Skeletal muscle tissue (tissue), 4 donors: ENCODE data around the gene RNLS. TPM values are rescaled to one million over a fixed set of nuclear protein-coding genes. Genes with fewer than 3 reads are reported as not detected.

Experiments
- H3K27ac ChIP-seq: one replicate; pipeline ENCODE4 v1.7.0; 2013; ENCODE audit warnings: mild to moderate bottlenecking, low read depth, low read length, inconsistent platforms
- H3K27me3 ChIP-seq, 3 donors: one replicate each; pipeline ENCODE4 v1.7.0; 2013; ENCODE audit warnings: low read length in 3 of 3; ENCODE audit not compliant: control insufficient read depth in 3 of 3, insufficient read depth in 3 of 3
- H3K36me3 ChIP-seq, 3 donors: one replicate each; pipeline ENCODE4 v1.7.0; 2013; ENCODE audit warnings: low read length in 3 of 3; ENCODE audit not compliant: control insufficient read depth in 3 of 3, insufficient read depth in 3 of 3
- H3K4me1 ChIP-seq, 3 donors: one replicate each; pipeline ENCODE4 v1.7.0; 2013; ENCODE audit warnings: low read length in 3 of 3, mild to moderate bottlenecking in 3 of 3; ENCODE audit not compliant: control insufficient read depth in 3 of 3, insufficient read depth in 3 of 3
- H3K4me3 ChIP-seq, 3 donors: one replicate each; pipeline ENCODE4 v1.7.0; 2013; ENCODE audit warnings: low read length in 3 of 3
- H3K9ac ChIP-seq, 3 donors: one replicate each; pipeline ENCODE4 v1.7.0; 2013; ENCODE audit warnings: low read length in 3 of 3, mild to moderate bottlenecking in 3 of 3, moderate library complexity in 2 of 3, low read depth in 1 of 3
- H3K9me3 ChIP-seq, 3 donors: one replicate each; pipeline ENCODE4 v1.7.0; 2013; ENCODE audit warnings: low read length in 3 of 3; ENCODE audit not compliant: control insufficient read depth in 3 of 3
- total RNA-seq: library from RNA; depleted of rRNA; stranded (reverse); fragments of >200 nt; gene quantifications from one replicate; pipeline ENCODE4 v1.2.3, GENCODE V29; 2014
- donor health status: Osteomylitis.

Gene RNLS
- total RNA-seq, 1 donor from 2014 or later, result 4.7 TPM

DNA sequence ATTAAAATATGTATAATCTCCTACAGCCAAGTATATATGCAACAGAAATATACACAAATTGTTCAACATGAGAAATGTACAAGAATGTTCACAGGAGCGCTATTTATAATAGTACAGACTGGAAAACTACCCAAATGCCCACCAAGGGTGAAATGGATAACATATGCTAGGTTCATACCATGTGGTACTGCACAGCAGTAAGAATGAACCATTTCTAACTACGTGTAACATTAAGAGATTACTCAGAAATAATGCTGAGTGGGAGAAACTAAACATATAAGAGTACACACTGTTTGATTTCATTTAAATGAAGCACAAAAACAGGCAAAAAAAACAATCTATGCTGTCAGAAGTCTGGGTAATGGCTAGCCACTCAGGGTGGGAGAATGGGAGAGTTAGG, 45.8 kb downstream of the RNLS start:
- H3K36me3 ChIP-seq, result no peaks in the 10 kb centered on the region
- H3K4me1 ChIP-seq, result peaks cover 0 to 2% (median 0%) of the 10 kb centered on the region in 3 donors
- no peaks in the 10 kb centered on the region for H3K27me3 ChIP-seq
- H3K4me3 ChIP-seq, result no peak overlapping the region
- H3K27ac ChIP-seq, result no peak overlapping the region
- H3K9me3 ChIP-seq, result no peaks in the 10 kb centered on the region
- no peak overlapping the region for H3K9ac ChIP-seq

- H3K4me3 ChIP-seq, result no peak overlapping the region
- no peaks in the 10 kb centered on the region for H3K9me3 ChIP-seq
- H3K36me3 ChIP-seq, result no peaks in the 10 kb centered on the region
- H3K9ac ChIP-seq, result no peak overlapping the region
- no peaks in the 10 kb centered on the region for H3K27me3 ChIP-seq
- peaks cover 0 to 2% (median 0%) of the 10 kb centered on the region in 3 donors for H3K4me1 ChIP-seq
- no peak overlapping the region for H3K27ac ChIP-seq
Observed at GRCh38 chr10:88536437-88536836, 46.7 kb downstream of the RNLS start.

GRCh38 chr10:88534072-88534665, 48.9 kb downstream of the RNLS start:
- Histone ChIP-seq H3K4me3 (no peak overlapping the region), H3K9me3 (no peaks in the 10 kb centered on the region), H3K4me1 (peaks cover 0 to 2% (median 0%) of the 10 kb centered on the region in 3 donors), H3K27ac (no peak overlapping the region), H3K9ac (no peak overlapping the region), H3K36me3 (no peaks in the 10 kb centered on the region), H3K27me3 (no peaks in the 10 kb centered on the region)

DNA sequence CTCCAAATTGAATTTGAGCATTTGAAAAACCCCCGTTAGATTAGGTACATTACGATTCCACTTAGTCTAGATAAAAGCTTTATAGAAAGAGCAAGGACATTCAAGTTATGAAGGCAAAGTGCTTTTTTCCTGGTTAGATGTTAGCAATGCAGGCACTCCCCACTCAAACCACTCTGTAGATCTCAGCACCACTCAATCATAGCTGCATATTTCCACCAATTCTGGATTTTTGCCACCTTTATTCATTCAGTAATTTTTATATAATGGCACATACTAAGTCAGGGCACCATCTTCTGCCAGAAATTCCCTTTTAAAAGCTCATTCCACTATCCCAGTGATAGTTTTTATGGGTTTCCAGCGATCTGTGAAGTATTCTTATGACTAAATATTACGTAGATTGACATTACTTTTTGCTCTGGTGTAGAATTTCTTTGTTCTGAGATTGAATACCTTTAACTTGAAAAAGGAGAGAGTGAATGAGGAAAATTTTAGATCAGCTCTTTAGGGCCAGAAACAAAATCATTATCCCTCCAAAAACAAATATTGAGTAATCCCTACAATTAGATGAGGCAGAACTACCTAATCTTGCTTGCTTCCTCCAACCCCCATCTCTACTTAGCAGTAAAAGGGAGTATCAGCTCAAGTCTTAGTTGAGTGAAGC, 51.6 kb downstream of the RNLS start:
- H3K27me3 ChIP-seq, result no peaks in the 10 kb centered on the region
- peaks cover 0 to 2% (median 0%) of the 10 kb centered on the region in 3 donors for H3K4me1 ChIP-seq
- no peak overlapping the region for H3K4me3 ChIP-seq
- H3K36me3 ChIP-seq, result no peaks in the 10 kb centered on the region
- no peak overlapping the region for H3K9ac ChIP-seq
- H3K27ac ChIP-seq, result no peak overlapping the region
- H3K9me3 ChIP-seq, result no peaks in the 10 kb centered on the region

GRCh38 chr10:88530629-88531391, 52.3 kb downstream of the RNLS start:
- Histone ChIP-seq H3K9me3 (no peaks in the 10 kb centered on the region), H3K4me1 (peaks cover 0 to 2% (median 0%) of the 10 kb centered on the region in 3 donors), H3K36me3 (no peaks in the 10 kb centered on the region), H3K27ac (no peak overlapping the region), H3K4me3 (no peak overlapping the region), H3K9ac (no peak overlapping the region), H3K27me3 (no peaks in the 10 kb centered on the region)

- Histone ChIP-seq H3K36me3 (no peaks in the 10 kb centered on the region), H3K27me3 (no peaks in the 10 kb centered on the region), H3K9me3 (no peaks in the 10 kb centered on the region), H3K27ac (no peak overlapping the region), H3K9ac (no peak overlapping the region), H3K4me3 (no peak overlapping the region), H3K4me1 (peaks cover 0 to 2% (median 0%) of the 10 kb centered on the region in 3 donors)
Observed at GRCh38 chr10:88530093-88530492, 53.0 kb downstream of the RNLS start.

DNA sequence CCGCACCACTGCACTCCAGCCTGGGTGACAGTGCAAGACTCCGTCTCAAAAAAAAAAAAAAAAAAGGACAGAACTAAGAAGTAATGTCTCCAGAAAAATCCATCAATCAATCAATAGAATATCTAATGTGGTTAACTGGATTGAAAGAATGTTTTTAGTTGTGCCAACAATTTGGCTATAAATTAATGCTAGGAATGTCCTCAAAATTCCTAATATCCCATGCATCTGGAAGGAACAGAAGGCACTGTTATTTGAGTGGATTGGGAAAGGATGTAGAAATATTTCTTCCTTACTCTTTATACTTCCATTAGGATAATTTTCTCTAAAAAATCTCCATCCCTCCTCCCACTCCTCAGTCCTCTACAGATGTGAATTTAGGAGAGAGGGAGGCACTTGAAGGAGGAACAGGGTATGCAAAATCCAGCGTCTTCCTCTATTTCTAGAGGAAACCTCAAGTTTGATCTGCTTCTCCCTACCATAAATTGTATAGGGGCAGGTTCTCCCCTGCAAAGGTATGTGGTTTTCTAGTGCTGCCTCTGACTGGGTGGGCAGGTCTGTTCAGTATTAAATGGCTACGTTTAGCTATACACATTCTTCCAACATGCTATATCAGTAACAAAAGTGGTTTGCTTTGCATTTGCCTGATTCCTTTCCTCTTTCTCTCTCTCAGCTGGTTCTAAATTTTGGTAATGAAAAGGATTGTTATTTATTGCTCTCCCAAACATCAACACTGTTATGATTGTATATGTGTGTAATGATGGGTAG, 54.1 kb downstream of the RNLS start:
- Histone ChIP-seq H3K27ac (no peak overlapping the region), H3K36me3 (no peaks in the 10 kb centered on the region), H3K9me3 (no peaks in the 10 kb centered on the region), H3K4me1 (peaks cover 0 to under 1% (median 0%) of the 10 kb centered on the region in 3 donors), H3K4me3 (no peak overlapping the region), H3K9ac (no peak overlapping the region), H3K27me3 (no peaks in the 10 kb centered on the region)

DNA sequence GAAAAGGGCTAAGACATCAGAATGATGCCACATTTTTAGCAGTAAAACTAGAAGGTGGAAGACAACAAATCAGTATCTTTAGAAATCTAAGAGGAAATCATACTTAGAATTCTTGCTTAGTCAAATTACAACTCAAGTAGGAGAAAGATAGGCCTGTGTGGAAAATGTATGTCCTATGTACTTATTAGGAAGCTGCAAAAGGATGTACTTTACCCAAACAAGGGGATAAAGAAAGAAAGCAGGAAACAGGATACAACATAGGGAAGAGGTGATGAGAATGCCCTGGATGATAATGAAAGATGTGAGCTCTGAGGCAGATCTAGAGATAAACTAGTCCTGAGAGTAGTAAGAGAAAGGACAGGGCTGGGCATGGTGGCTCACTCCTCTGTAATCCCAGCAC, 54.9 kb downstream of the RNLS start:
- Histone ChIP-seq H3K9ac (no peak overlapping the region), H3K4me3 (no peak overlapping the region), H3K27me3 (no peaks in the 10 kb centered on the region), H3K4me1 (no peaks in the 10 kb centered on the region), H3K36me3 (no peaks in the 10 kb centered on the region), H3K27ac (no peak overlapping the region), H3K9me3 (no peaks in the 10 kb centered on the region)

- Histone ChIP-seq H3K4me1 (no peaks in the 10 kb centered on the region), H3K27me3 (no peaks in the 10 kb centered on the region), H3K9ac (no peak overlapping the region), H3K27ac (no peak overlapping the region), H3K4me3 (no peak overlapping the region), H3K36me3 (no peaks in the 10 kb centered on the region), H3K9me3 (no peaks in the 10 kb centered on the region)
Observed at GRCh38 chr10:88527245-88527644, 55.9 kb downstream of the RNLS start.
